K562 (cell line): ENCODE measurements around the gene AIRE. TPM values are rescaled to one million over a fixed set of nuclear protein-coding genes. Genes with fewer than 3 reads are reported as not detected.

ENCODE experiments used
- CHD4 ChIP-seq: fragments of 200-600 bp; sonication (generic); IDR thresholded peaks from 3 replicates; pipeline ENCODE4 v1.6.1; 2012; ENCODE audit warnings: low read depth, mild to moderate bottlenecking, mixed read lengths, low read length, inconsistent platforms; ENCODE audit not compliant: insufficient read depth, insufficient replicate concordance, poor library complexity, severe bottlenecking
- NBN ChIP-seq: fragments of 450-650 bp; IDR thresholded peaks from 2 replicates; pipeline ENCODE4 v1.6.1; 2016; ENCODE audit warnings: low read depth, mild to moderate bottlenecking
- OTX1 ChIP-seq: fragments of 450-650 bp; formaldehyde crosslinking; IDR thresholded peaks from 2 replicates; pipeline ENCODE4 v1.4.0; 2022; ENCODE audit warnings: mild to moderate bottlenecking
- PRDM10 ChIP-seq: fragments of 450-650 bp; IDR thresholded peaks from 2 replicates; pipeline ENCODE4 v1.6.1; 2018; ENCODE audit not compliant: partially characterized antibody
- RFX1 ChIP-seq: fragments of 450-650 bp; IDR thresholded peaks from 2 replicates; pipeline ENCODE4 v1.6.1; 2016; ENCODE audit warnings: mild to moderate bottlenecking, moderate library complexity
- SMAD1 ChIP-seq: fragments of 150-350 bp; IDR thresholded peaks from 2 replicates; pipeline ENCODE4 v1.6.1; 2014; ENCODE audit warnings: low read length, low read depth; ENCODE audit not compliant: partially characterized antibody
- ZBTB17 ChIP-seq: fragments of 450-650 bp; formaldehyde crosslinking; IDR thresholded peaks from 2 replicates; pipeline ENCODE4 v1.4.0; 2020; ENCODE audit warnings: mild to moderate bottlenecking
- ZC3H11A ChIP-seq: IDR thresholded peaks from 2 replicates; pipeline ENCODE4 v1.6.1; 2012; ENCODE audit warnings: low read depth, low read length, improper control_type of control experiment
- ZNF277 ChIP-seq: fragments of 250-450 bp; sonication (Bioruptor Pico); IDR thresholded peaks from 2 replicates; pipeline ENCODE4 v1.8.0; 2022; ENCODE audit warnings: inconsistent platforms, mild to moderate bottlenecking, moderate library complexity, borderline replicate concordance
- ZNF280B ChIP-seq: fragments of 250-450 bp; sonication (Bioruptor Pico); IDR thresholded peaks from 2 replicates; pipeline ENCODE4 v1.5.1; 2021; ENCODE audit warnings: mild to moderate bottlenecking
- ZNF431 ChIP-seq: sonication (generic); formaldehyde crosslinking; IDR thresholded peaks from 2 replicates; pipeline ENCODE4 v1.8.0; 2022; ENCODE audit warnings: mild to moderate bottlenecking, missing genetic modification reagents
- ZNF780A ChIP-seq: fragments of 250-450 bp; sonication (Bioruptor Pico); IDR thresholded peaks from 2 replicates; pipeline ENCODE4 v1.5.0; 2021; ENCODE audit warnings: mild to moderate bottlenecking
- ZSCAN32 ChIP-seq: fragments of 450-650 bp; formaldehyde crosslinking; IDR thresholded peaks from 2 replicates; pipeline ENCODE4 v1.4.0; 2020; ENCODE audit warnings: mild to moderate bottlenecking, moderate library complexity
- polyA plus RNA-seq, 8 experiments: library from polyadenylated mRNA; depleted of rRNA in 4 of 8; stranded (reverse) in 5 of 8; unstranded in 3 of 8; fragments of >200 nt; fragmentation: Nextera tagmentation in 2 of 8; fragmentation: Illumina TruSeq in 1 of 8; extraction: Ambion mirVana in 2 of 8; extraction: Trizol in 1 of 8; gene quantifications; 2 replicates each; pipeline versions ENCODE4 v1.2.1 to v1.2.3, GENCODE V29; 2011 to 2014; ENCODE audit warnings: inconsistent platforms in 1 of 8, missing spikeins in 1 of 8
- total RNA-seq, 7 experiments: library from RNA; depleted of rRNA in 6 of 7; stranded (reverse); fragments of >200 nt in 6 of 7; fragmentation: Illumina TruSeq in 2 of 7; extraction: Trizol in 2 of 7; gene quantifications; 2 replicates each; pipeline versions ENCODE4 v1.2.1 to v1.2.3, GENCODE V29; 2011 to 2021; ENCODE audit warnings: low replicate concordance in 1 of 7
- TF ChIP-seq, protein P1 (sequence below), 2 experiments: fragments of 200-800 bp in 1 of 2; sonication (Bioruptor generic) in 1 of 2; sonication (generic) in 1 of 2; formaldehyde crosslinking in 1 of 2; IDR thresholded peaks in 1 of 2; conservative IDR thresholded peaks in 1 of 2; 2 replicates each; pipeline versions ENCODE4 v1.5.0 to v1.6.1; 2016 to 2020; ENCODE audit warnings: missing compliant biosample characterization in 1 of 2, missing genetic modification characterization in 1 of 2, missing genetic modification reagents in 1 of 2
- TF ChIP-seq, protein P2 (sequence below): fragments of 450-650 bp; formaldehyde crosslinking; IDR thresholded peaks from 2 replicates; pipeline ENCODE4 v1.4.0; 2020; ENCODE audit warnings: mild to moderate bottlenecking, moderate library complexity

AIRE gene
- total and polyA plus RNA-seq, 9 of the 15 experiments (the other 6 are each of a cell fraction or from before 2014, with no cell fraction given): 0.01 TPM; not detected in 8

DNA sequence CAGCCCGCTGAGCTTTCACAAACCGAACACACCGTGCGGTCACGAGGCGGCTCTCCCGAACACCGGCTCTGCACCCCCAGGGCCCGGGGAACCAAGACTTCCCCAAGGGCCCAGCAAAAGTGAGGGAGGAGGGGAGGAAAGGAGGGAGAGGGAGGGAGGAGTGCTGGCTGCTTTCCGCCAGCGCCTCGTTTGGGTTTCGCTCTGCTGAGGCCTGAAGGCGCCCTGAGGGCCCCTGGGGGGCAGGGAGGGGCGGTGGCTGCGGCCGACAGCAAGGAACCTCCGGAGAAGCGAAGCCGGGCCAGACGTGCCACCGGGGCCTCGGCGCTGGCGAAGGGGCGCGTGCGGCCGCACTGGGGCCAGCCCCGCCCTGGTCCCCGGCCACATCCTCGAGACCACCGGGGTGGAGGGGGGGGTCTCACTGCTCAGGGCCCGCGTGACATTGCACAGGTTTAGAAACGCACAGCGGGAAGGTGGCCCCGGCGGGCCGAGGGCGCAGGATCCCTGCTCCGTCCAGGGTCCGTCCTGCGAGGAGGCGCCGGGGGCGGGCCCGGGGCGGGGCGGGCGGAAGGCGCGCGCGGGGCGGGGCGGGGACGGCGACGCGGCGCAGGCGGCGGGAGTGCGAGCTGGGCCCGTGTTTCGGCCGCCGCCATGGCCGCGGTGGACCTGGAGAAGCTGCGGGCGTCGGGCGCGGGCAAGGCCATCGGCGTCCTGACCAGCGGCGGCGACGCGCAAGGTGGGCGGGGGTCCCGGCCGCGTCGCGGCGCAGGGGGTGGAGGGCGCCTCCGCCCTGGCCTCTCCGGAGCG, 14.0 kb downstream of the AIRE start, which contains the start of gene PFKL (continued):
- TF ChIP-seq ZNF280B (CRISPR knock-in tag) (no peak), NBN (0 out of 2 replicates have a peak, but pooled peaks have one; percentile 36), ZNF780A (CRISPR knock-in tag) (no peak), ZBTB17 (CRISPR knock-in tag) (peak; percentile 59; the same call in 1 of the 2 replicates), SMAD1 (no peak), ZNF431 (no peak), PRDM10 (peak; percentile 45), CHD4 (peak; percentile 28), ZNF277 (CRISPR knock-in tag) (no peak), ZSCAN32 (CRISPR knock-in tag) (peak; percentile 38; the same call in 1 of the 2 replicates), OTX1 (CRISPR knock-in tag) (0 out of 2 replicates have a peak, but pooled peaks have one; percentile 39), ZC3H11A (no peak), RFX1 (no peak)
- TF ChIP-seq, protein P1, sequence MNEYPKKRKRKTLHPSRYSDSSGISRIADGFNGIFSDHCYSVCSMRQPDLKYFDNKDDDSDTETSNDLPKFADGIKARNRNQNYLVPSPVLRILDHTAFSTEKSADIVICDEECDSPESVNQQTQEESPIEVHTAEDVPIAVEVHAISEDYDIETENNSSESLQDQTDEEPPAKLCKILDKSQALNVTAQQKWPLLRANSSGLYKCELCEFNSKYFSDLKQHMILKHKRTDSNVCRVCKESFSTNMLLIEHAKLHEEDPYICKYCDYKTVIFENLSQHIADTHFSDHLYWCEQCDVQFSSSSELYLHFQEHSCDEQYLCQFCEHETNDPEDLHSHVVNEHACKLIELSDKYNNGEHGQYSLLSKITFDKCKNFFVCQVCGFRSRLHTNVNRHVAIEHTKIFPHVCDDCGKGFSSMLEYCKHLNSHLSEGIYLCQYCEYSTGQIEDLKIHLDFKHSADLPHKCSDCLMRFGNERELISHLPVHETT (CRISPR knock-in tag; conservative IDR thresholded peaks at IDR 0.05 in 1 of 2, IDR thresholded peaks at IDR 0.05 in 1 of 2): peak in 1 of 2 experiments; percentile 77; a peak in 2 of 4 replicates
- TF ChIP-seq, protein P2, sequence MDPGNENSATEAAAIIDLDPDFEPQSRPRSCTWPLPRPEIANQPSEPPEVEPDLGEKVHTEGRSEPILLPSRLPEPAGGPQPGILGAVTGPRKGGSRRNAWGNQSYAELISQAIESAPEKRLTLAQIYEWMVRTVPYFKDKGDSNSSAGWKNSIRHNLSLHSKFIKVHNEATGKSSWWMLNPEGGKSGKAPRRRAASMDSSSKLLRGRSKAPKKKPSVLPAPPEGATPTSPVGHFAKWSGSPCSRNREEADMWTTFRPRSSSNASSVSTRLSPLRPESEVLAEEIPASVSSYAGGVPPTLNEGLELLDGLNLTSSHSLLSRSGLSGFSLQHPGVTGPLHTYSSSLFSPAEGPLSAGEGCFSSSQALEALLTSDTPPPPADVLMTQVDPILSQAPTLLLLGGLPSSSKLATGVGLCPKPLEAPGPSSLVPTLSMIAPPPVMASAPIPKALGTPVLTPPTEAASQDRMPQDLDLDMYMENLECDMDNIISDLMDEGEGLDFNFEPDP (CRISPR knock-in tag): no peak
